HG03139 (cell line): ENCODE results near the gene EPO.

Experiments
- ATAC-seq: cut with Tn5 transposase; IDR thresholded peaks from one replicate; pipeline ENCODE4 v1.9.1; 2021; ENCODE audit not compliant: unreplicated experiment

The EPO gene

DNA sequence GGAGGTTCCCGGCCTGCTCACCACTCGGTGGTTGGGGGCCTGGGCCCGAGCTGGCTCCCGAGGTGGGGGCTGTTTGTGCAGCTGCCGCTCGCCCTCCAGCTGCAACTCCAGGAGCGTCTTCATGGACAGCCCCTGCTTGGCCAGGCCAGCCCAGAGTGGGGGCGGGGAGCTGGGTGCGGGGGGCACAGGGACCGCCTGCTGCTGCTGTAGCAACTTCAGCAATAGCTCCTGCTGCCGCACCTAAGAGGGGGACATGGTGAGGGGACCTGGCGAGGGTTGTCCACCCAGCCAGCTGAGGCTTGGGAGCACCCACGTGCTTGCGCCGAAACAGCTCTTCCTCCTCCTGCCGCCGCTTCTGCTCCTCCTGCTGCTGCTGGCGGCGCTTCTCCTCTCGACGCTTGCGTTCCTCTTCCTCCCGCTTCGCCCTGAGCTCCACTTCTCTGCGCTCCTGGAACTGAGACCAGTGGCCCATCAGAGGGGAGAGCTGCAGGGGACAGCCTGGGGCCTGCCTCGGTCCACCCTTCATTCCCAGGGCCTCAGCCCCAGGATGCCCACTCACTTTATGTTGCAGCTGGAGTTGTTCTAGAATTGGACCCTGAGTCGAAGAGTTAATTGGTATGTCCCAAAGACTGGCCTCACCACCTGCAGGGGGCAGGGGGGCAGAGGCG, 37.1 kb upstream of the EPO start:
- ATAC-seq, result no peak

DNA sequence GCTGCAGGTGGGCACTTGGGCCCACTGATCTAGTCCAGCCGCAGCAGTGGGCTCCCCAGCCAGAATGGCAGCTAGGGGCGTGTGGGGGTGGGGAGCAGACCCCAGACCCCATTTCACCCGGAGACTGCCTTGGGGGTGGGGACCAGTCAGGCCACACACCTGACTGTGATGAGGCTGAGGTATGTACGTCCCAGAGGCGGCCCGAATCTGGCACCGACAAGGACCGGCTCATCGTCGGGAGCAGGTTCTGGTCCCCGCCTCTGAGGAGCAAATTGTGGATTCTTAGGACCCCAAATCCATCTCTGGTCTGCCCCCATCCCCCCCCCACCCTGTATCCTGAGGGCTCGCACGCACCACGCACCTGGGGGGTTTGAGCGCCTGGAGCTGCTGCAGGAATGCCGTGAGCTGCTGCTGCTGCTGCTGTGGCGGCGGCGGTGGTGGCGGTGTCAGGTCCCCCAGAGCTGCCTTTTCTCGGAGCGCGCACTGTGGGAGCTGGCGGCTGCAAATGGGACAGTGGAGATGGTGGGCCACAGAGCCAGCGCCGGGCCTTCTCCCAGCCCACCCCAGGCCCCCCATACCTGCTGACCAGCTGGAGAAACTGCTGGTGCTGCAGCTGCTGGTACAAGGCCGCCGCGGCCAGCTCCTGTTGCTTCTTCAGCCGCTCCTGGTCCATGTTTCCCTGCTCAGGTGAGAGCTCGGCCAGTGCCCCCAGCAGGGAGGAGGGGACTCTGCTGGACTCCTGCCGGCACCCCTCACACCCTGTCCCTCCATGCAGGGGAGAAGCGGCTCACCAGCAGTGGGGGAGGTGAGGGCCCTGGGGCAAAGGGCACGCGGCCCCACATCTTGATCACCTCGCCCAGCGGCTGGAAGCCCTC, 36.4 kb upstream of the EPO start:
- ATAC-seq, result no peak

DNA sequence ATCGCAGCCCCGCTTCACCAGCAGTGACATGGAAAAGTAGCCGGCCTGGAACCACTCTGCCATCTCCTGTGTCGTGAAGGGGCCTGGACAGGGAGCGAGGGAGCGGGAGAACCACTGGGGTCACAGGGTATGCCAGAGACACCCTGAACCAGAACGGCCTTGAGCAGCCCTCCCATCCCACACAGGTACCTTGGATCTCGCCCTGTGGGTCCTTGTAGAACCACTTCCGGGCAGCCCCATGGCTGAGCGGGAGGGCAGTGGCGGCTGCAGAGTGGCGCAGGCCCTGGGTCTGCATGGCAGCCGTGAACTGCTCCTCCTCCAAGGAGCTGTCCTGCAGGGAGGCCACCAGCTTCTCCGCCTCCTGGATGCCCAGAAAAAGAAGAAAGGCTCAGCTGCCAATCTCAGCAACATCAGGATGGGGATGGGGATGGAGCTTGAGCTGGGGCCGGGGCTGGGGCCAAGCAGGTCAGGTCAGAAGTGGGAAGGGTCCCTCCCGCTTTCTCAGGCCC, 35.7 kb upstream of the EPO start:
- ATAC-seq, result no peak

DNA sequence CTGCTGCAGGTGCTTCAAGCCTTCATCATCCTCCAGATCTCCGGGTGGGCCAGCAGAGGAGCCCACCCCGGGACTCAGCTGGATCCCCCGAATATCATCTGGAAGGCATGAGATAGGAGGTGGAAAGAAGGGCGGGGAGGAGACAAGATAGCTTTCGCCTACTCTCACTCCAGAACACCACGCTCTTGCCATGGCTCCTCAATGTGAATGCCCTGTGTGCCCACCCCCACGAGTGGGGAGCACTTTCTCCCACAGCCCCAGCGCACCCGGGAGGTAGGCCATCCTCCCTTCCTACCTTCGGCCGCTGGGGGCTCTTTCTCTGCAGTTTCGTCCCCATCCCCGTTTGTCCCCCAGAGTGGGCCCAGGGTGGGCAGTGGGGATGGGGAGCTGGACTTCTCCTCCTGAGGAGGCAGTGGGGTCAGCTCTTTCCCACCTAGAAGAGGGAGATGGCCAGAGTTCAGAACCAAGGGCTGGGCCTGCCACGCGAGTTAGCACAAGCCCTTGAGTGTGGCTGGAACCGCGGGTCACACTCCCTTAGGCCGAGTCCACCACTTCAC, 35.1 kb upstream of the EPO start:
- ATAC-seq, result no peak

DNA sequence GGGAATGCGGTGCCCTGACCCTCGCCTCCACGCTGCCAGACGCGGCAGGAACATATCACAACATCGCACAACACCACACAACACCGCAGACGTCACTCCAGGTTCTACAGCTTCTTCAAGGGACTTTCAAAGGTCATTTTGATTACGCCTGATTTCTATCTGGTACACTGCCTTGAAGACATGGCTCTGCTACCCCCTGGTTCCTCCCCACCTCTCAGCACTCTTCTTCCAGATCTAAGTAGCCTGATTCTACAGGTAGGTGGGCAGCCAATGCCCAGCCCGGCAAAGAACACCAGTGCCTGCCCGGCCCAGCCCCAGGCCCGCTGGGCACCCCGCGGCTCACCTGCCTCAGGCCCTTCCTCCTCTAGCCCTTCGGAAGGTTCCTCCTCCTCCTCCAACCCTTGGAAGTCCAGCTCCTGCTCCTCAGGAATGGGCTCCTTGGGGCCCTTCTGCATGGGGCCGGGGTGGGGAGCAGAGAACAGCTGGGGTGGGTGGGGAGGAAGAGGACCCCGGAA, 34.6 kb upstream of the EPO start:
- no peak for ATAC-seq

DNA sequence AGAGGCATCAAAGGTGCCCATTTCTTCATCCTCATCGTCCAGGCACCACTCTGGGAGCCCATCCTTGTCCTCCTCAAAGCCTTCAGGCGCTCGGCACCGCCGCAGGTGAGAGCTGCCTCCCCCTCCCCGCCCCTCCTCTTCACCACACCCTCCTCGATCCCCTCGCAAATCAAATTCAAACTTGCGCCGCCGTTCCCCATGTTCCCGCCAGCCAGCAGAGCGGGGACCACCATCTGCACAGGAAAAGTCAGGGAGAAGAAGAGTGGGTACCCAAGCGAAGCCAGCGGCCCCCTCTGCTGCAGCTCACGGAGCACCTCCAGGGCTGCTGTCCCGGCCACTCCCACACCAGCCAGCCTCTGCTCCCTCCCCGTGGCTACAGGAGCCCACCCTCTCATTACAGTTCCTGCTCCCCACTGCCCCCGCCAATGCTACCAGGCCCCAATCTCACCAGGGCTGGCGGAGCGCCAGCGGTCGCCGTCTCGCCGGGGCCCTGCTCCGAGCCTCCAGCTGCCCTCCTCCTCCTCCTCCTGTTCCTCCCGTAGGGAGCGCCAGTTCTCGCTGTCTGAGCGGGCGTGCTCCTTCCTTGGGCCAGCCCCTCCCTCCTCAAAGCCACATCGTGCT, 34.0 kb upstream of the EPO start:
- ATAC-seq, result no peak

DNA sequence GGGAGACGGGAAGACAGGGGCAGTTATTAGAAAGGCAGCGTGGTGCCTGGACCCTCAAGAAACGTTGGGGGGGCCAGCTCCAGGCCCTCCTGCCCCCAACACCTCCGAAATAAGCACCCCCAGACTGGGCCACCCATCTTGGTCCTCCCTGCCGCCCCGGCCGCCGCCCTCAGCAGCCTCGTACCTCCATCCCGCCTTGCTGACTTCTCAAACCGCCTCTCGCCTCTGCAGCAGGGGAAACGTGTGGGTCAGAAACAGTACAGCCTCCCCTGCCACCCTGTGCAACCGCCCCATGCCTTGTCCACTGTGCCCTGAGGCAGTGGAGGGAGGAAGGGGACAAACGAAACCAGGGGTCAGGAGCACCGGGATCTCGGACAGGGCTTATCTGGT, 33.5 kb upstream of the EPO start:
- no peak for ATAC-seq

DNA sequence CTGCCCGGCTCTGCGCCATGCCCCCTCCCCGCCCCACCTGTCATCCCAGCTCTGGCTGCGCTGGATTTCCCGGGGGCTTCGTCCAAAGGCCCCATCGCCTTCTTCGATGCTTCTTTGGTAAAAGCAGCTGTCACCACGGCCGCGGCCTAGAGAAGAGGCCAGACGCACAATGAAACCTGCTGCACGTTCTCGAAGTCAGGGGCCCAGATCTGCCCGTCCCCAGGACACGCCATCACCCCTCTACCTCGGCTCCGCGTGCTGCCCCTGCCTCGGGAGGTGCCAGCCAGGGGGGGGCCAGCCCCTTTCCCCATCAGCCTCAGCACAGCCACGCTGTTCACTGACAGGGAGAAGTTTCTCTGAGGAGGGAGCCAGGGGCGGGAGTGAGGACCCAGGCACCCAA, 33.0 kb upstream of the EPO start:
- no peak for ATAC-seq

DNA sequence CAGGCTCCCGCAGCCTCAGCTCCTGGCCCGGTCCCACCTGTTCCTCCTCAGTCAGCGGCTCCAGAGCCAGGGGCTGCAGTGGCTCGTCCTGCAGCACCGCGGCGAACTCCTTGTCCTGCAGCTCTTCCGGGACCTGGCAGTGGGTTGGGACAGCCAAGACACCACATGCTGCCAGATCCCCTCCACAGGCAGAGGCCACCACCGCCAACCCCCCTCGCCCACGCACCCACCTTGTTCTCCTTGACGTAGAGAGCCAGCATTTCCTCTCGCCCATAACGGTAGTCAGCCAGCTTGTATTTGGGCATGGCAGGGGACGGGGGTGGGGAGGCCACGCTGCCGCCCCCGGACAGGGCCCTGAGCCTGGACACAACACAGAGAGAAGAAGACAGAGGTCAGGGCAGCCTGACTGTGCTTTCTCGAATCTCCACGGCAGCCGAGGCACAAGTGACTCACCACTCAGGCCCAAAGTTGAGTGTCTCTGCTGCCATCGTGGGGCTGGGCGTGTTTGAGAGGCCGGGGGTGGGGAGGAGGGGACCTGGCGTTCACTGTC, 32.4 kb upstream of the EPO start:
- ATAC-seq, result no peak

DNA sequence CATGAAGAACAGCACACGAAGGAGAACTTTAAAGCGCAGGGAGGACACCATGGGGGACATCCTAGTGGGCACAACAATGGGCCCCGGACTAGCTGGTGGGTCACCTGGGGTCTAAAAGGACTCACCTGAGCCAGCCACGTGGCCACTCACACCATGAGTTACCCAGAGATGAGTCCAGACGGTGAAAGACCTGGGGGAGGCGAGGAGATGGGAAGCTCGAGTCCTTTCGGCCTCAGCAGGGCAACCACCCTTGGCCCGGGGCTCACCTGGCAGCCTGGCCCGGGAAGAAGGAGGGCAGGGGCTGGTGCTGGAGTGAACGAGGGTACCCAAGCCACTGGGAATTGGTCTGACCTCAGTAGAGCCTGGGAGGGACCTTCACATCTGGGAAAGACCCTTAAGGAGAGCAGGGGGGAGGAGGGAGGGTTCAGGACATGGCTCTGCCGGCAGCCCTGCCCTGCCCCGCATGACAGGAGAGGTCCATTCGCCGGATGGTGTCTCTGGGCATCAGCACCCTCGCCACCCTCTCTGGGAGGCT, 31.9 kb upstream of the EPO start:
- no peak for ATAC-seq

DNA sequence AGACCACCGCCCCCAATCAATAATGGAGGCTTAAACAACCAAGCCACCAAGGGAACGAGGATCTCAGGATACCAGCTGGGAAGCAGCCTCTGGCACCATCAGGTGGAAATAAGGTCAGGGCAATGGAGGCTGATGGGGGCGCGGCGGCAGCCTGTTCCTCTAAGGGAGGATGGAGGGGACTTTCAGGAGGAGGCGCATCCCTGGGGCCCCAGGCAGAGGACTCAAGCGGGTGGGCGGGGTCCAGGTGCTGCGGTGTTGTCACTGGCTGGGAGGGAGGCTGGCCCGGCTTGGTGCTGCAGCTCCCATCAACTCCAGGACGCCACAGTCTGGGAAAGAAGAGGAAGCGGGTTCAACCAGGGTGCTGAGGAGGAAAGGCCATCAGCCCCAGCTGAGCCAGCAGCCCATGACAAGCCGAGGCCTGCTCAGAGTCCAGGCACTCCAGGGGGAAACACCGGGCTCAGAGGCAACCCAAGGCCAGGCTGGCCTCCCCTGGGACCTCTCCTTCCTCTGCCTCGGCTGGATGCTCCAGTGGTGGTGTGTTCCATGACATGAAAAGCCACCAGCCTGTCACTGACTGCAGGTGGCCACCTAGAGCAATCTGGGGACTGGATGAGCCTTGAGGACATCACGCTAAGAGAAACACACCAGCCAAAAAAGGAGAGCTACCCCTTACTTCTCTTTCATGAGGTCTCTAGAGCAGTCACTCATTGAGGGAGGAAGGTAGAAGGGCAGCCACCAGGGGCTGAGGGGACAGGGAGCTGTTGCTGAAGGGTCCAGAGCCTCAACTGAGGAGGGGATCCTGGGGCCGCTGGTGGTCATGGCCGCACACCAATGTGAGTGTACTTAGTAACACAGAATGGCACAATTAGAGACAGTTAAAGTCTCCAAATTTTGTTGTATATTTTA, 30.8 kb upstream of the EPO start:
- no peak for ATAC-seq

DNA sequence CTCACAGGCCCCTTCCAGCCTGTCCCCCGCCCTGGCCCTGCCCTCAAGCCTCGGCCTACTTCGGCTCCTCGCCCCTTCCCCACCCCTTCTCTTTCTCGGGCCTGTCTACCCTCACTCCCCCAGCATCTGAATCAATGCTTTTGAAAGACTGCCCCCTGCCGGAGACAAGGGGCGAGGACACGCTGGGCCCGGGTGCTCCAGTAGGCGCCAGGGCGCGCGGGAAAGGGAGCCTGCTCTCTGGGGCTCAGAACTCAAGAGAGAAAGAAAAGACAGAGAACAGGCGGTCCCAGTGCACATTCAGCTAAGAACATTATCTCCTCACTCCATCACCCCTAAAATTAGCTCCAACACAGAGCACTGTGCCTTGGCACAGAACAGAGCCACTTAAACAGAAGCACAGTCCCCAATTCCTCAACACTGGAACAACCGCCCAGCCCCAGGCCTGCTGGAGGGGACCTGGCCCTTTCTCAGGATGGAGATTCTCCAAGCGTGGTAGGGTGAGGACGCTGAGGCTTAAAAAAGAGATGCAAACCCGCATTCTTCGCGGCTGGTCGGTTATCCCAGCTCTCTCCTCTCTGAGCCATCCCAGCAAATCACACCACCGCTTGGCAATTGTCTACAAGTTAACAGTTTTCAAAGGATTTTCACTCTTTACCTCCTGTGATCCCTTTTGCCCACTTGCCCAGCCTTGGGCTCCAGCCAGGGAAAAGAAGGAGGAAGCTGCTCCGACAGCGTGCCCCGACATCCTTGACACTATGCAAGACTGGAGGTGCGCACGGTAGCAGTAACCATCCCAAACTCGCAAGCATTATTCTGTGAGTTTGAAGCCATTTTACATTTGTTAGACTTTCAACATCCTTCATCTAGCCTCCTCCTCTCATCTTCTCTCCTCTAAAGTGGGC, 28.3 kb upstream of the EPO start:
- ATAC-seq, result peak; percentile 34

DNA sequence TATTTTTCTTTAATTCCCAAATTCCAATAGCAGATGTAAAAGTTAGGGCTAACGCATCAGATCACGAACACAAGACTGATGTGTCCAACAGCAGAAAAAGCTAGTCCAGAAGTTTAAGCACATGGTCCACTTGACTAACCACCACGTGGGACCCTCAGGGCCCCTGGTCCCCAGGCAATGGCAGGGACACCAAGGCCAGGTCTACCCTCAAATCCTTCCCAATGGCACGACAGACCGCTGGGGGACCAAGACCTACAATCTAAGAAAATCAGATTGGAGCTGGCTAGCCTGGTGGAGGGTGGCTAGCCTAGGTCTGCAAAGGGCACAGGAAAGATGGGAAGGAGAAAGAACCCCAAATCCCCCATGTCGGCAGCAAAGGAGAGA, 27.7 kb upstream of the EPO start:
- no peak for ATAC-seq

DNA sequence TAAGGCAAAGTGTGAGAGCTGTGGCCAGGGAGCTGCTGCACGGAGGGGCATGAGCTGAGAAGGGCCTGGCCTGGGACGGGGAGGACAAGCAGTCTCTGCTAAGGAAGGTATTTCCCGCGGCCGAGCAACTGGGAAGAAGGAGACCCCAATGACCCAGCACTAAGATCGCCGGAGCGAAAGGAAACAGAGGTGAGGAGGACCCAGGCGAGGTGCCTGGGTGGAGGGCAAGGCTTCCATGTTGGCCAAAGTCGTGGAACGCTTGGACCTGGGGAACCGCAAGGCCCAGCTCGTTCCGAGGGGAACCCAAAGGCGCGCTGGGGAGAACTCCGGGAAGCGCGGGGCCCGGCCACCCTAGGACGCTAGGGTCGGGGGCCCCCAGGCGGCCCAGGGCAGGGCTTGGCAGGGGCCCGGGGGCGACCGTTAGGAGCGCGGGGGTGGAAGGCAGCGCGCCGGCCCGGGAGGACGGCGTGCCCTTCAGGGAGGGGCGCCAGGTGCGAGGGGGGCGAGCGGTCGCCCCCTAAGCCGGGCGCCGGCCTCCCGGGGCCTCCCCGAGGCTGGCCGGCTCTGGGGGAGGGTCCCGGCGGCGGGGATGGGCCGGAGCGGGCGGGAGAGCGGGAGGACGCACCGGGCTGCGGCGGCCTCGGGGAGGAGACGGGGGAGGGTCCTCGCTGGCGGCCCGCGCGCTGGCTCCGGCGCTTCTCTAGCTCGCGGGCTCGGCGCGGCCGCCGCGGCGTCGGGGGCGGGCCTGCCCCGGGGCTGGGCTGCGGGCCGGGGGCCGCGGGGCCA, 26.8 kb upstream of the EPO start:
- no peak for ATAC-seq

DNA sequence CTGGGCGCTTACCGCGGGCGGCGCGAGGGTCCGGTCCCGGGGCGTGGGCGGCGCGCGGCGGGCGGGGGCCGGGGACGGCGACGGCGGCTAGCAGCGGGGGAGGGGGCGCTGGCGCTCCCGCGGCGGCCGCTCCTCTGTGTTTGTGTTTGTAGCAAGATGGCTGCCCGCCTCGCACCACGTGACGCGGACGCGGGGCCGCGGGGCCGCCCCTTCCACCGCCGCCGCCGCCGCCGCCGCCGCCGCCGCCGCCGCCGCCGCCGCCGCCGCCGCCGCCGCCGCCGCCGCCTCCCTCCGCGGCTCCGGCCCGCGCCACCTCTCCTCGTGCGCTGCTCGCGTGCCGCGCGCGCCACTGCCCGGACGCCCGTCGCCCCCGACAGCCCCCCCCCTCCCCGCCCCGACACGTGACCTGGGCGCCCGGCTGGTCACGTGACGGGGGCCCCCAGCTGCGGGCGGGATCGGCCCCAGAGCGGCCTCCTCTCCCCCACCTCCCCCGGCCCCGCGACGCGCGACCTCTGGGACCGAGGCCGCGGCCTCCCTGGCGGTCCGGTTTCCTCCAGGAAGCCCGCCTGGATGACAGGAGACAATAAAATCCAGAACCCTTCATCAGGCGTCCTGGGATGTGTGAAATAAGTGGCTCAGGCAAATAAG, 26.0 kb upstream of the EPO start, which contains the start of gene GIGYF1:
Gene GIGYF1 (minus strand): TSS at position 153 of the 648 bp plus-strand sequence. CDS start 6,012 bp downstream, outside the sequence.
- no peak for ATAC-seq

DNA sequence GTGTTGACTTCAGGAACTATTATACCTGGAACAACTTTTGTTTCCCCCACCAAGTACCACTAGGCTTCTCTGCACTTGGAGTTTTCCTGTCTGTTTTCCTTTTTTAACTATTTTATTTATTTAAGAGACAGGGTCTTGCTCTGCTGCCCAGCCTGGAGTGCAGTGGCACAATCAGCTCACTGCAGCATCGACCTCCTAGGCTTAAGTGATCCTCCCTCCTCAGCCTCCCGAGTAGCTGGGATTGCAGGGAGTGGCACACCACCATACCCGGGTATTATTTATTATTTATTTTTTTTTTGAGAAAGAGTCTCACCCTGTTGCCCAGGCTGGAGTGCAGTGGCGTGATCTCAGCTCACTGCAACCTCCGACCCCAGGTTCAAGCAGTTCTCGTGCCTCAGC, 24.1 kb upstream of the EPO start:
- no peak for ATAC-seq

DNA sequence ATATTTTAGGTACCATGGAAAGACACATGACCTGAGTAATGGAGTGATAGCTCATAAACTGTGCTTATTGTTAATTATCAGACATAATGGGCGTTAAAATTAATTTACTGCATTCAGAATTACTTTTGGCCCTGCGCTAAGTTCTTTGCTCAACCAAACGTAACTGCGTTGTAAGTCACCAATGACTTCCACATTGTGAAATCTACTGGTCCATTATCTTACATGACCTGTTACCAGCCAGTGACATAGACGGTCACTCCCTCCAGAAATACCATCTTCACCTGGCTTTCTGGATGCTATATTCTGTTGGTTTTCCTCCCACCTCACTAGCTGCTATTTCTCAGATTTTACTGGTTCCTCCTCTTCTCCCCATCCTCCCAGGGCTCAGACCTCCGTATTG, 21.2 kb upstream of the EPO start:
- no peak for ATAC-seq
